Activated naive CD4-positive, alpha-beta T cell treated with Interleukin-2 at 50 U/mL for 16 hours (primary cell): ENCODE results near the gene AJAP1.

Experiments used
- DNase-seq: peaks from one replicate; pipeline ENCODE4 v3.0.0-alpha.2; 2020

Gene AJAP1

DNA sequence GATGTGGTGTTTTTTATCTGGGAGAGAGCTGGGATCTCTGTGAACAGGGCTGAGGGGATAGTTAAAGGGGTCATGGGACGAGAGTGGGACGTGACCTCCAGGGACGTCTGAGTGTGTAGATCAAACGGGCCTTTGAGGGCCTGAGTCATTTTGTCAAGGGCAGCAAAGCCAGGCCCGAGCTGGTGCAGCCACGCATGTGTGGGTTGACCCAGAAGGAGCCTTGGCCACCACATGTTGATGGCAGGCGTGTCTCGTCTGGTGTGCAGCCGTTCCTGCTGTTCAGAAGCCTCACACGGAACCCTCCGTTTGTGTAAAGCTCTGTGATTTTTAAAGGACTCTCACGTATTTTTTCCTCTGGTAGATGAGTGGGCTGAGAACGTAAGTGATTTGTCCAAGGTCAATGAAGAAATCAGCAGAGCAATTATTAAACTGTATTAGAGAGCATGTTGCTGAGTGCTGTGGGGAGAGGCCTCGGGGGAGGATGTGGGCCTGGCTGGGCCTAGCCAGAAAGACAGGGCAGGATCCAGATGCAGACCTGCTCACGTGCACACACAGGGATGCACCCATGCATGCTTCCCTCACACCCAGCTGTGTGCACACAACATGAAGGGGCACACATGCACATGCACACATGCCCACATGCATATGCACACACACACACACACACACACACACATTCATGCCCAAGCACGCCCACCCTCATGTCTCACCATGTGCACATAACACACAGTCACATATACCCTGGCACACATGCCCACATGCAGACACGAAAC is 89.8 kb downstream of the AJAP1 start:
- DNase-seq, result no peak

DNA sequence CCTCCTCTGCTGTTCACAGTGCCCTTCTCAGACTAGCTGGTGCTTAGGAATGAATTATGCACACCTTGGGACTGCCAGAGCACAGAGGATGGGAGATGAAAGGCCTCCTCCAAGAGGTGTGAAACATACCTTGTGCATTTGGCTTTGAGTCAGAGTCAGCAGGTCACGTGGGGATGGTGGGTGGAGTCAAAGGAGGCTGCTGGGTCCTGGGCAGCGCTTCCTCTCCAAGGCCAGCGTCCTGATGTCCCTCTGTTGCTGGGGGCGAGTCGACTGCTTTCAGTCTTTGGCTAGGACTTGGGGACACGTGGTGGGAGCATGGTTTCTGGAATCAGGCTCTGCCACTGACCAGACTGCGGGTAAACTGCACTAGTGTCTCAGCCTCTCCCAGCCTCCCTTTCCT is 91.2 kb downstream of the AJAP1 start:
- DNase-seq, result no peak

DNA sequence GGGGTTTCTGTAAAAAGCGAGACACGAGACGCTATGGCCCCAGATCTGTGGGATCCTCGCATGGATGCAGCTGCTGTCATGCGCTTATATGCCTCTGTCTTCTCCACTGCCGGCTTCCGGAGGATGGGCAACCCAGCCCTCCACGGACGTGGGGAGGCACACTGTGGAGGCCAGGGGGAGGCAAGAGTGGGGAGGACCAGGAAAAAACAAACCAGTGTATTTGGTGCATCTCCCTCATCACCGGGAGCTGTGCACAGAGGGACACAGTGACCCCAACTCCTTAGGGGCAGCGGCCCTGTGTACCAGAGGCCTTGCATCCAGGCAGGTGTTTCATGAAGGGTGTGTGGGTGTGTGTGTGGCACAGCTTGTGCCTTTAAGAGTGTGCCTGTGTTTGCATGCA is 95.0 kb downstream of the AJAP1 start:
- DNase-seq, result no peak

DNA sequence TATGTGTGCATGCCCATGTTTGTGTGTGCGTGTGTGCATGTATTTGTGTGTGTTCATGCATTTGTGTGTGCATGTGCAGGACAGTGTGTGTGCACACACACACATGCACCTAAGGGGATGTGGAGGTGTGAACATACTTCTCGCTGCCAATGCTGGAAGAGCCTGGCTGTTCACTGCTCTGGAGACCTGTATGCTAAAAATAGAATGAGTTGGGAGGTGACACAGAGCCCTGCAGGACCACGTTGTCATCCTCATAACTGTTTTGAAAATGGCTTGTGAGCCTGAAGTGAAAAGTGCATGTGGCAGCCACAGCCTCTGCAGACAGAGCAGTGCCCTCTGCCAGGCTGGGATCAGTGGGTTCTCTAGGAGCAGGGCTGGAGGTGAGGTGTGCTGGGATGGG is 95.8 kb downstream of the AJAP1 start:
- no peak for DNase-seq

DNA sequence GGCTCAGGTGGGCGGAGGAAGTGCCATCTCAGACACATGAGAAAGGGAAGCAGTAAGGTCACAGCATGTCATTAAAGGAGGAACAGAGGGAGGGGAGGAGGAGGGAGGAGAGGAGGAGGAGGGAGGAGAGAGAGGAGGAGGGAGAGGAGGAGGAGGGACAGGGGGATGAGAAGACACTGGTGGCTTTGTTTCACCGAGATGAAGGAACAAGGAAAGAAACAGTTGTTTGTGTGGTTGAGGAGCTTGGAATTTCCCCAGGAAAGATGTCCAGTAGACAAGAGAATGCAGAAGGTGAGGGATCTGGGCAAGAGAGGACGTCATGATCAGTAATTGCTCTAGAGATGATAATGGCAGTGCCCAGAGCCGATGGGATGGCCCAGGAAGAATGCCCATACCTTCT is 97.7 kb downstream of the AJAP1 start:
- DNase-seq, result no peak

DNA sequence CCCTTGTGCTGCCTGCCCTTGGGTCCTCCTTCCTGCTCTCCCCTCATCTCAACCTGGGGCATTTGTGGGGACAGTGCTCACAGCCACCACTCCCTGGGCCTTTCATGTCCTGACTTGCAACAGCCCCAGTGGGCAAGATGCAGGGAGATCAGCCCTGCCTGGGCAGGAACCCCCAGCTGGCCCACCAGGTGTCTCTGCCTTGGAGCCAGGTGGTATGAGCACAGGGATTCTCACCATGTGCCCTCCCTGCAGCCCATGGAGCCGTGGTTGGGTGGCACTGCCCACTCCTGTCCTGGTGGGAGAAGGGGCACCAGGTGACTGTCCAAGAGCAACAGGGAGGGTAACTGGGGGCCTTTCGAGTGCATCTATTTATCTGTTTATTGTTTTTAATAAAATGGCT is 100.4 kb downstream of the AJAP1 start:
- DNase-seq, result no peak

DNA sequence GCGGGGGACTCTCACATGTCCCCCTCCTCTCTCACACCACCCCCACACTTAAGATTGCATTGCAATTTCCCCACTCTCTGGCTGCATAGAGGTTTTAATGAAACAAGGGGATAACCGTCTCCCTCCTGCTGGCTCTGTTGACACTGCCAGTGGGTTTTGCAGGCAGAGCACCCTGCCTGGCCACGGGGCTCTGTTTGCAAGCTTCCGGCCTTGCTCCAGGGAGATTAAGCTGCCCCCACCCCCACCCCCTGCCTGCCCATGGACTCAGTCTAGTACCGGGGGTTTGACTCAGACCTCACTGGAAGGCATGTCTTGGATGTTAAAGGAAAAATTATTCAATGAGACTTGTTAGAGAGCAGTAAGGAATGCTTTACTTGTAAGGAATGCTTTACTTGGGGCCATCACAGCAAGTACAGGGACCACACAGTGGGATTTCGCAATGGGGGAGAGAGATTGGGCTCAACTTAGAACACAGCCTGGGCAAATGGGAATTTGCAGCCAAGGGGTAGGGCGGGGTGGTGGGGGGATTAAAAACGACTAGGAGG is 101.0 kb downstream of the AJAP1 start:
- no peak for DNase-seq

DNA sequence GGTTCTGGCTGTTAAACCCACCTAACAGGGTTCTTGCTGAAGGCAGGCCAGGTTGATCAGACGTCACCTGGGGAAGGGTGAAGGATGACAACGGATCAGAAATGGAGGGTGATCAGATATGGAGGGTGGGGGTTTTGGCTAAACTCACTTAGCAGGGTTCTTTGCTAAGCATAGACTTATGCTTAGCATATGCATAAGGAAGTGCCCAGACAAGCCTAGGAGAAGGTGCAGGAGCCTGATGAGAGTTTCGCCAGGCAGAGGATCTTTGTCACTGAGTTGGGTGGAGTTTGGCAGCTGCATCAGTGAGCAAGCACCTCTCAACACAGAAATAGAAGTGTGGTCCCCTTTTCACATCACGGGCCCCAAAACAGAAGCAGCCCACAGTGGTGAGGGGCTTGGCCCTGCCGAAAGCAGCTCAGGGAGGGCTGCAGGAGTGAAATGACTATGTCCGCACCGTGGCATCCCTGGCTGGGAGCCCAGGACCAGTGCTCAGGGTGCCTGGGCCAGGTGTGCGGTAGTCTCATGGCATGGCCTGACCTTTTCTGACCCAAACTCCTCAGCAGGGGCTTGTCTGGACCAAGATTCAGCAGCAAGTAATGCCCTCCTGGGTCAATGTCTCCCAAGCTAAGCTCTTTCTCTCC is 101.6 kb downstream of the AJAP1 start:
- no peak for DNase-seq

DNA sequence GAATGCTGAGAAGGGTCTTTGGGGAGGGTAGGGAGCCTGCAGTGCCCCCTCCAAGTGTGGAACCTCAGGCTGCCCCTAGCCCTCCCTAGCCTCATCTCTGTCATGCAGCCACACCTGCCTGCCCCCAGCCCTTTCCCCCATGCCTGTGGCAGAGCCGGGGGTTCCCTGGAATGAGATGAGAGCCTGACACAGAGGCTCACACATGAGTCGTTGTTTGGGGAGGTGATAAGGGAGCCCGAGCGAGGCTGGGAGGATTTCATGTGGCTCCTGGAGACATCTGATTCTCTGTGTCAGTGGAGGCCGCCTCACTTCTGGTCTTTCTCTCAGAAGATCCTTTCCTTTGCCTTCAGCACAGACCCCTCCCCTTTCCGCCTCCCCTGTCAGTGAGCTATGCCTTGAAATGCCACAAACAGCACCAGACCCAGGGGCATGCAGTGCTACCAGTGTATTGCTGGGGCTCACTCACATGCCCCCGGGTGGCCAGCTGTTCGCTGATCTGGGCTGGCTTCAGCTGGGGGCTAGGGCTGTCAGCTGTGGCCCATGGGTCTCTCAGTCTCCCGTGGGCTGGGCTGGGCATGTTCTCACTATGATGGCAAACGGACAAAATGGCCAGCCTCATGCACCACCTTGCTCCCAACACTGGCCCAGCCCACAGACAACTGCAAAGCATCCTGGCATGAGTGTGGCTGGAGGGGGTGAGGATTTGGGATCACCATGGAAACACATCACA is 102.6 kb downstream of the AJAP1 start:
- no peak for DNase-seq

DNA sequence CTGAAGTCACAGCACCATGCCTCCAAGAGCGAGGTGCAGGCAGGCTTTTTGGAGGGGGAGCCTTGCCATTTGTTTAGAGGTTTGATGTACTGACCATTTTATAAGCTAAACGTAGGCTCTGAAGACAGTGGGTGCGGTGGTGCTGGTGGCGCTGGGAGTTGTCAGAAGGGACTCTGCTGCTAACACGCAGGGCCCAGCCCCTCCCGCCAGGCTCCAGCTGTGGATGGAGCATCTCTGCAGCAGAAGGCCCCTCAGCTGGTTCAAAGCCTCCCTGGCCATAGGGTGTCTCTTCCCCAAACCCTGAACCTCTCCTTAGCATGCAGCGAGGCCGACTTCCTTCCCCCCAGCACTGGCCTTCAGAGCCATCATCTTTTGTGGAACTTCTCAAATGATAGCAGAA is 105.3 kb downstream of the AJAP1 start:
- DNase-seq, result no peak

DNA sequence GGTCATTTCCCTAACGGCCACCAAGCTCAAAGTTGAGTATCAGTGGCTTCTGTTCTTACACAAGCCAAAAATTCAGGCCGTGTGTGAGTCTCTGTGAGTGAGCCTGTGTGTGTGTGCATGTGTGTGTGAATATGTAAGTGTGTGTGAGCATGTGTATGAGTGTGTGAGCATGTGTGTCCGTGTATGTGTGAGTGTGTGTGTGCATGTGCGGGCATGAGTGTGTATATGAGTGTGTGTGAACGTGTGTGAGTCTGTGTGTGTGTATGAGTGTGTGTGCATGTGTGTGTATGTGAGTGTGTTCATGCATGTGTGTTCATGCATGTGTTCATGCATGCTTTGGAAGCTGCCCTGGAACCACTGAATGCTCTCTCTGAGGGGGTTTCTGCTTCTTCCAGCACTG is 105.7 kb downstream of the AJAP1 start:
- no peak for DNase-seq

DNA sequence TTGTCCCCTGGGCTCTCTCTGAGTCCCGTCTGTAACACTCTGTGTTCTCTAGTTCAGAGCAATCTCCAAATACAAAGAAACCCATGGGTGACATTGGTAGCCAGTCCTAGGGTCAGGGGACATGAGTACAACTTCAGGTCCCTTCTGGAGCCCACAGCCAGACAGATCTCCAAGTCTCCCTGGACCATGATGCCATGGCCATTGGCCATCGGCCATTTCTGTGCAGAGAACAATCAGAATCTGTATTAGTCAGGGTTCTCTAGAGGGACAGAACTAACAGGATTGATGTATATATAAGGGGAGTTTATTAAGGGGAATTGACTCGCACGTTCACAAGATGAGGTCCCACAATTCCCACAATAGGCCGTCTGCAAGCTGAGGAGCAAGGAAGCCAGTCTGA is 106.9 kb downstream of the AJAP1 start:
- no peak for DNase-seq

DNA sequence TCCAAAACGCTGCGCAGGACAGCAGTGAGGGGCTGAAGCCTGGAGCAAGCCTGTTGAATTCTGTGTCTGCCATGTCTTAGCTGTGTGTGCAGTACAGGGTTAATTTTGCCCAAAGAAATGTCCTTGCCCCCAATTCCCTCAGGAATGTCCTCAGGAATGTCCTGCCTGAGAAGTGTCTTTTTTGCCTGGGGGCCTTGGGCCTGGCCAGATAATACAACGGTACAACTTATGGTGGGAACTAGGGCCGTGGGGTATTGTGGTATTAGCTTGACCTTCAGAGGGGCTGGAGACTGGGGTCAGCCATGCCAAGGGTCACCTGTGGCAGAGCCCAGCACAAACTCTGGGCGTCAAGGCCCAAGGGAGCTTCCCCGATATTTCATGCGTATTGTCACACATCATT is 107.7 kb downstream of the AJAP1 start:
- no peak for DNase-seq

DNA sequence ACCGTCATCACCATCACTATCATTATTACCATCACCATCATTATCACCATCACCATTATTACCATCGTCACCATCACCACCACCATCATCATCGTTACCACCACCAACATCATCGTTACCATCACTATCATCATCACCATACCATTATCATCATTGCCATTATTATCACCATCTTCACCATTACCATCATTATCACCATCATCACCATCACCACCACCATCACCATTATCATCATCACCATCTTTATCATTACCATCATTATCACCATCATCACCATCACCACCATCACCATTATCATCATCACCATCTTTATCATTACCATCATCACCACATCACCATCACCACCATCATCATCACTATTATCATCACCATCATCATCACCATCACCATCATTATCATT is 112.9 kb downstream of the AJAP1 start:
- no peak for DNase-seq

DNA sequence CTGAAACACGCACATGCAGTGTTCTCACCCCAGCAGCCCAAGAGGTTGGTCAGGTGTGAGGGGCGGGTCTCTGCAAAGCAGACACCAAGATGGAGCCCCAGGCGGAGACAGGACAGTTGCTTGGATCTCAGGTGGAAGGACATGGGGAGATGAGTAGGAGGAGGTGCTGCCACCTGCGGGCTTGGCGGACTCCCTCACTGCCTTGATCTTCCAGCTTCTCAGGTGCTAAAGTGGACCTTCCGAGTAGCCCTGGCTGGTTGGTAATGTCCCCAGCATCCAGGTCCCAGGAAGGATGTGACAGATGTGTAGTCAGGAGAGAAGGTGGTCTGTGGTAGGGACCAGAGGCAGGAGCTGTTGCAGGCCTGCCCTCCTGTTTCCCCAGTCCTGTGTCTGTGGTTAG is 114.1 kb downstream of the AJAP1 start:
- DNase-seq, result no peak

DNA sequence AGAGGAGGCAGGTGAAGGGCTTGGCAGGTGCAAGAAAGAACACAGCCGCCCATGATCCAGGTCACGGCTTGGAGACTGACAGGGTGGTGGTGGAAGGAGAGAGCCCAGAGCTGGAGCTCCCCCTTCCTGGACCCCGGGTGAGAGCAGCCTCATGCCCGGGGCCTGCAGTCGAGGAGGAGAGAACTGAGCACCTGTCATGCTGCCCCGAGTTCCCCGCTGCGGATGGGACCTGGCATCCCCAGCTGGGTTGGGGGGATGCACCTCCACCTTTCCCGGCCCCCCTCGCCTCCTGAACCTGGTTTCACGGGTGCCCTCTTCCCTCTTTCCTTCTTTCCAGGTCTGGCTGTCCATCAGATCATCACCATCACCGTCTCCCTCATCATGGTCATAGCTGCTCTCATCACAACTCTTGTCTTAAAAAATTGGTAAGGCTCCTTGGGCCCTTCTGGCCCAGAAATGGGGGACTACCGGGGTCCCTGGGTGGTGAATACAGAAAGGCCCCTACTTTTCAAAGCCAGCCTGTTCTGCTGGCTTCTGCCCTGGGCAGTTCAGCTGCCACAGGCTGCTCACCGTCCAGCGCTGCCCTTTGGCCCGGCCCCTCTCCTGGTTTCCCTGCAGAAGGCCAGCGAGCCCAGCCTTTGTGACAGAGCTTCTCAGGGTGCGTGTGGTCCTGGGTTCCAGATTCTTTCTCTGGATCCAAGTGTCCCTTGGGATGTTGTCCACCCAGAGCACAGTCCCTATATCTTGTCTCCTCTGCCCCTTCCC is 115.3 kb downstream of the AJAP1 start:
- DNase-seq, result no peak

DNA sequence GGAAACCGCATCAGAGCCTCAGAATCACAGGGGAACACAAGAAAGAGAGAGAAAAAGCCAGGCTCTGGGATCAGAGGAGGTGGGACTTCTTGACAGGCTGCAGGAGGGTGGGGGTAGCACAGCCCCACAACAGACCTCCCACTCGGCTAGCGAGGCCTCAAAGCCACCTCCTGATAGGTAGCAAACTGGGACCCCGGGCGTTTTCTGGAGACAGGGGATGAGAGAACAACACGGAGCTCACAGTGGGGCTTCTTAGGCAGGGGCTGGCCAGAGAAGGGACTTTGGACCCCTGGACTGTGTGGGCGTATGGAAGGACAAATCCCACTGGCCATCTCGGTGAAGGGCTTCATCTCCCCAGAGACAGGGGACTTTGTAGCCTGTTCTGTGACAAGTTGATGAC is 116.3 kb downstream of the AJAP1 start:
- DNase-seq, result no peak

DNA sequence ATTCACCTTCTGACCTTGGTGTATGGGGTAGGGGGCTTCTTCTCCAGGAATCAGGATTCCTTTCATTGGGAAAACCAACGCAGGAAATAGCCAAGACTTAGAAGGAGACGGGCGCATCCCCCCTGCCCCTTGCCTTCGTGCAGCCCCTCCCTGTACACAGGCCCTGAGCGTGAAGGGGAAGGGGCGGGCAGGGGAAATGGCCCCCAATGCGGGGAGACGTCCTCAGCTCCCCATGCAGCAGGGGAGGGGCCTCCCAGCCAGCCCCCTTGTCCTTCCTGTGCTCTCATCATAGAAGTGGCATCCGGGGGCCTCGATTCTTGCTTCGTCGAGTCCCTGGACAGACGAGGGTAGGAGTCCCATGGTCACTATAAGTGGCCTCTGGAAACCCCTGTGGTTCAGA is 116.9 kb downstream of the AJAP1 start:
- DNase-seq, result no peak

DNA sequence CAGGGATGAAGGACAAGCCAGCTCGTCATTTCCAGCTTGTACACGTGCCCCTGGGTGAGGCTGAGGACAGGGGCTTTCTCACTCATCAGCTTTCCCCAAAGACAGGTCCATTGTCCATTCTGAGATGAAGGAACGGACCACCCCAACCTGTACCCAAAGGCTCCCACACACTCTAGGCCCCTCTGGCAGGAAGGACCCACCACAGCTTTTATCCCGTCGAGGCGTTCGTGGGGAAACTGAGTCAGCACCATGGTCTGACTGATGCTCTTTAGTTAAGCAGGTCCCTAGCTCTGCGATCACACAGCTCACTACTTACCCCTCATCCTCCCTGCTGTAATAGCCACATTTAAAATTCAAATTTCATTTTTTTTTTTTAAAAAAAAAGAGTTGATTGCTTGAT is 117.3 kb downstream of the AJAP1 start:
- DNase-seq, result no peak

DNA sequence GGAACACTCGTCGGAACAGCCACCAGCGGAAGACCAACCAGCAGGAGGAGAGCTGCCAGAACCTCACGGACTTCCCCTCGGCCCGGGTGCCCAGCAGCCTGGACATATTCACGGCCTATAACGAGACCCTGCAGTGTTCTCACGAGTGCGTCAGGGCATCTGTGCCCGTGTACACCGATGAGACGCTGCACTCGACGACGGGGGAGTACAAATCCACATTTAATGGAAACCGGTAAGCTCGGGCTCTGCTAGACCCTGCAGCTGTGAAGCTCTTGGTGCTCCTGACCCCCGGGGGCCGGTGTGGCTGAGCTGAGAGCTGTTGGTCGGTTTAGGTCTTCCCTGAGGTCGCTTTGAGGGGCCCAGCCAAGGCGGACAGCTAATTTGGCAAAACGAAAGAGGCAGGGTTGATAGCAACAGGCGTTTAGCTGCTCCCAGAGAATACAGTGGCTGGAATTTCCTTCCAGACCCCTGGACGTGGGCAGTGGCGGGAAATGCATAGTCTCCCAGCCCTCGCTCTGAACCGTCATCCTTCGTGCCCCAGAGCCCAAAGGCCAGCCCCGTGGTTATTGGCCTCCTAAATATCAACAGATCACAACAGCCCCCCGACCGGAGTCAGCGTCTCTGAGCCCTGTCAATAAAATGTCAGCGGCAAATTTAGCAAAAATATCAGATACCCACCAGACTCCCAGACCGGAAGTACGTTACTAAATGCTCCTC is 118.0 kb downstream of the AJAP1 start:
- no peak for DNase-seq

DNA sequence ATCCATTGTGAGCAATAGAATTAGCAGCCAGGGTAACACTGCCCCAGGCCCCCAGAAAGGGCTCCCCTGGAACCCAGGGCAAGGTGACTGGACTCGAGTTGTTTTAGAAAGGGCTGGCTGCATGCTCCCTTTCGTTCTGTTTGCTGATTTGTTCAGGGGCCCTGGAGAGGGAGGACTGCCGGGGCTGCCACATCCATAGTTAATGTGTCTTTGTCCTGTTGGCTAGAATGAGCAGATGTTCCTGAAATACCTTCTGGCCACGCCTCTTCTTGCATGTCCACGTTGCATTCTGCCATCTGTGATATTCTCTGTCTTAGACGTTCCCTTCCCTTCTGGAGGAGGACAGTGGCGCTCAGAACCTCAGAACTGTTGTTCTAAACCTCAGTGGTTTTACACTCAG is 118.8 kb downstream of the AJAP1 start:
- no peak for DNase-seq

DNA sequence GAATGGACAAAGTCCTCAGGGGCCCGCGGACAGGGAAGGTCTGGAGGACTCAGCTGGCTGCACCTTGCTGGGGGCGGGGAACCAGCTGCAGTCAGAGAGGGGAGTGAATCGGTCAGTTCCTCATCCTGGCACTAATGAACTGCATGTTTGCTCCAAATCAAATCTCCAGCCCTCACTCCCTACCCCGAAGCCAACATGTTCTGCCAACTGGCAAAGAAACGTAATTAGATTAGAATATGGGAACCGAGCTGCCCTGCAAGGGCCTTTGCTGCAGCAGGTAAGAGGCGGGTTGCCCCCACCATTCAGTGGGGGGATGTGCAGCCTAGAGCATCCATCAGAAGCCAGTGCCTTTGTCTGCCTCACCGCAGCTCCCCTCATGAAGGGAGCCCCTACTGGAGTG is 121.1 kb downstream of the AJAP1 start:
- DNase-seq, result no peak

DNA sequence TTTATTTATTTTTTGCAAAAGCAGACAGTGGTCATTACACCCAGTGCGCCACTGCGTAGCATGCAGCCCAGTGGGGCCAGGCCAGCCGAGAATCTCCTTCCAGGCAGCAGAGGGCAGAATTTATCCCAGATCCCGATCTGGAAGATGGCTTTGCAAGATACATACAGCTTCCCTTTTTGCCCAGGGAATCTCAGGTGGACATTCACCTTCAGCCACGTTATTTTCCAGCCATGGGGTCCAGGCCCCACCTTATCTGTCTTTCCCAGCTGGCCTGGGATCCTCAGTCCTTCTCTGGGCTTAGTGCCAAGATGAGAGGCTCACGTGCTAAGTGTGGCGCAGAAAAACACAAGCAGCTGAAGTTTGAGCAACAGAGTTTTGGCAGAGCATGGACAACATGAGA is 123.6 kb downstream of the AJAP1 start:
- no peak for DNase-seq
